MM.1S (cell line): Measurements from ENCODE around the gene SLC51B.

ENCODE experiments used
- CTCF ChIP-seq: fragments of 300-600 bp; sonication (generic); IDR thresholded peaks from 2 replicates; pipeline ENCODE4 v1.5.1; 2016; ENCODE audit warnings: antibody characterized with exemption, low read length, mixed read lengths
- EZH2 ChIP-seq: fragments of 300-600 bp; sonication (generic); optimal IDR thresholded peaks from 2 replicates; pipeline ENCODE3; 2017; ENCODE audit warnings: low read depth, mild to moderate bottlenecking, antibody characterized with exemption, low read length, mixed read lengths

- TF ChIP-seq CTCF = peak; percentile 15; the same call in 1 of the 2 replicates
- TF ChIP-seq EZH2 = no peak
Observed at GRCh38 chr15:65028921-65029735, 16.1 kb upstream of the SLC51B start, which contains the start of gene MTFMT.
